GM21825 (cell line): ENCODE results near the gene P2RY2.

Experiments
- ATAC-seq: cut with Tn5 transposase; IDR thresholded peaks from one replicate; pipeline ENCODE4 v1.9.1; 2021; ENCODE audit warnings: mild to moderate bottlenecking, moderate library complexity; ENCODE audit not compliant: unreplicated experiment

Gene P2RY2

GRCh38 chr11:73240190-73240781 is 22.2 kb downstream of the P2RY2 start:
- no peak for ATAC-seq

GRCh38 chr11:73241300-73241699 is 23.2 kb downstream of the P2RY2 start:
- ATAC-seq: no peak

- peak; percentile 62 for ATAC-seq
These were observed 24.4 kb downstream of the P2RY2 start for GRCh38 chr11:73242251-73243092.

- no peak for ATAC-seq
These were observed 25.0 kb downstream of the P2RY2 start for GRCh38 chr11:73243093-73243485.

- ATAC-seq: no peak
These were observed 26.6 kb downstream of the P2RY2 start for GRCh38 chr11:73244589-73245240.

- no peak for ATAC-seq
These were observed 27.4 kb downstream of the P2RY2 start for GRCh38 chr11:73245461-73245860.

GRCh38 chr11:73246303-73246702 is 28.2 kb downstream of the P2RY2 start:
- no peak for ATAC-seq

GRCh38 chr11:73248526-73249185 is 30.6 kb downstream of the P2RY2 start:
- no peak for ATAC-seq

- peak; percentile 64 for ATAC-seq
These were observed 31.2 kb downstream of the P2RY2 start for GRCh38 chr11:73249304-73249703.

GRCh38 chr11:73249853-73250783 is 32.0 kb downstream of the P2RY2 start:
- no peak for ATAC-seq

GRCh38 chr11:73252577-73253191 is 34.6 kb downstream of the P2RY2 start:
- no peak for ATAC-seq

- no peak for ATAC-seq
These were observed 39.4 kb downstream of the P2RY2 start for GRCh38 chr11:73257342-73258103.

GRCh38 chr11:73258104-73259035 is 40.3 kb downstream of the P2RY2 start:
- ATAC-seq: no peak

GRCh38 chr11:73259406-73260126 is 41.5 kb downstream of the P2RY2 start:
- ATAC-seq: no peak

- ATAC-seq: no peak
These were observed 42.0 kb downstream of the P2RY2 start for GRCh38 chr11:73260127-73260457.

GRCh38 chr11:73262851-73263495 is 44.9 kb downstream of the P2RY2 start:
- no peak for ATAC-seq

- no peak for ATAC-seq
These were observed 45.6 kb downstream of the P2RY2 start for GRCh38 chr11:73263640-73264039.
